Transverse colon (tissue), 4 donors: ENCODE measurements around the gene PTGR2. TPM values are rescaled to one million over a fixed set of nuclear protein-coding genes. Genes with fewer than 3 reads are reported as not detected.

Experiments used
- DNase-seq: peaks from one replicate; pipeline ENCODE4 v3.0.0-alpha.2; 2019
- H3K27ac ChIP-seq, 4 donors: fragments of 200-600 bp; sonication (generic); 2 replicates each; pipeline ENCODE4 v1.5.1; 2016 to 2018; ENCODE audit warnings: inconsistent platforms in 4 of 4
- H3K27me3 ChIP-seq: fragments of 200-600 bp; sonication (generic); 2 replicates; pipeline ENCODE4 v1.5.1; 2017; ENCODE audit warnings: inconsistent platforms
- H3K36me3 ChIP-seq, 4 donors: fragments of 200-600 bp; sonication (generic); 2 replicates each; pipeline ENCODE4 v1.5.1; 2017 to 2019; ENCODE audit warnings: inconsistent platforms in 4 of 4
- H3K4me1 ChIP-seq, 4 donors: fragments of 200-600 bp; sonication (generic); 2 replicates each; pipeline ENCODE4 v1.5.1; 2017 to 2020; ENCODE audit warnings: inconsistent platforms in 4 of 4
- H3K4me3 ChIP-seq, 4 donors: fragments of 200-600 bp; sonication (generic); 1 replicate in 1 of 4; 2 replicates in 3 of 4; pipeline versions ENCODE4 v1.5.1 to v1.6.1; 2017 to 2019; ENCODE audit warnings: inconsistent platforms in 4 of 4
- H3K9me3 ChIP-seq, 2 donors: fragments of 200-600 bp; sonication (generic); 2 replicates each; pipeline ENCODE4 v1.5.1; 2017 to 2019; ENCODE audit warnings: inconsistent platforms in 2 of 2
- CTCF ChIP-seq, 5 experiments: fragments of 200-600 bp in 3 of 5; fragments of 450-650 bp in 2 of 5; sonication (generic) in 3 of 5; IDR thresholded peaks; 1 replicate in 2 of 5; 2 replicates in 3 of 5; pipeline ENCODE4 v1.5.1; 2016 to 2017; ENCODE audit warnings: antibody characterized with exemption in 5 of 5, inconsistent platforms in 3 of 5, mild to moderate bottlenecking in 2 of 5, moderate library complexity in 1 of 5
- EP300 ChIP-seq: sonication (generic); formaldehyde crosslinking; IDR thresholded peaks from one replicate; pipeline ENCODE4 v1.6.1; 2017; ENCODE audit warnings: antibody characterized with exemption, low read depth
- POLR2A ChIP-seq: fragments of 450-650 bp; IDR thresholded peaks from one replicate; pipeline ENCODE4 v1.6.1; 2016; ENCODE audit warnings: antibody characterized with exemption, mild to moderate bottlenecking, moderate library complexity
- POLR2AphosphoS5 ChIP-seq, 3 donors: sonication (generic); formaldehyde crosslinking; IDR thresholded peaks; one replicate each; pipeline ENCODE4 v1.6.1; 2016; ENCODE audit warnings: antibody characterized with exemption in 3 of 3
- WGBS, 2 donors: methylation state at CpG; one replicate each; pipeline ENCODE4 v1.1.5; 2018; ENCODE audit warnings: low coverage in 1 of 2; 5-methylcytosine and 5-hydroxymethylcytosine counted together
- in situ Hi-C, 4 donors: fragments of 200-750 bp; cut with MboI; loops; one replicate each; pipeline versions ENCODE4 v1.15.0 to v1.15.1; 2017; ENCODE audit warnings: low sequenced_read_pairs in 3 of 4, low pct_ligation_motif_present in 1 of 4, low pct_unique_long_range_greater_than_20kb in 1 of 4
- intact Hi-C: fragments of 100-400 bp; cut with DNase I; formaldehyde crosslinking; loops from one replicate; pipeline ENCODE4 v1.15.1; 2023; ENCODE audit warnings: low total_unique reads
- total RNA-seq, 4 donors: library from RNA; depleted of rRNA; stranded (reverse); fragments of >200 nt; gene quantifications; one replicate each; pipeline ENCODE4 v1.1.0, GENCODE V29; 2016

The PTGR2 gene
- total RNA-seq = 10 to 100 TPM in 2 of 4 donors, 1 to 10 TPM in 2; 1.8 to 15.8 (median 10.8) TPM

DNA sequence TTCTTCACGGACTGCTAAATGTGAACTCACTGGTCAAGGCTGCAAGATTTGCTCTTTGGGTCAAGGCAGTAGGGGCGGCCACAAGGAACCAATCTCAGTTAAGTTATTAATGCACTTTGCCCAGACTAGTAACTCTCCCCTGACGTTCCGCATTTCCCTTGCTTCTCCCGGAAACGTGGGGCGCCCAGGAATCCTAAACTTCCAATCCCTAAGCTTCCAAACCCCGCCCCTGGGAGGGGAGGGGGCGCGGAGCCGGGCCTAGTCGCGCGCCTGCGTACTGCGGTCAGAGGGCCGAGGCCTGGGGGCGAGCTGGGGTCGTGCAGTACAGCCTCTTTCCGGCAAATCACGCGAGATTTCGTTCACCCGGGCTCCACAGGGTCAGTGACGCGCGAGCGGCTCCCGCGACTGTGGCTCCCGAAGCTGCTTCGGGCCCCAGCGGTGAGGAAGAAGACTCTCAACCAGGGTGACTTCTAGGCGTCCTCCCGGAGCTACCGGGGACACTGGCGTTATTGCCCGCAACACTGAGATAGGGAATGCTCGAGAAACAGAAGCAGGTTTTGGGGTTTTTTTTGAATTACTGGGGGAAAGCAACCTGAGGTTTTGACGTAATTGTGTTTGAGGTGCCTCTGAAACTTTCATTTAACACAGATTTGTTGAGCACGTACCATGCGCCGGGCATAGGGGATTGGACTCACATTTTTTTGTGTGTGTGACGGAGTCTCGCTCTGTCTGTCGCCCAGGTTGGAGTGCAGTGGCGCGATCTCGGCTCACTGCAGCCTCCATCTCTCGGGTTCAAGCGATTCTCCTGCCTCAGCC, at the start of gene PTGR2:
TSS of gene PTGR2 (plus strand) at position 265 of the 816 bp plus-strand sequence. CDS start 7,032 bp downstream, outside the sequence.
- intact Hi-C loops = loop anchor here (10.0 kb wide), 1 partner anchor 127 kb away; no protein-coding TSS in a partner anchor
- no peaks in the 10 kb centered on the region for H3K36me3 ChIP-seq
- no peaks in the 10 kb centered on the region for H3K9me3 ChIP-seq
- WGBS, 2 donors = 0 to 5% methylated on average over 2 to 44 of the region's 51 CpGs
- DNase-seq = peak; percentile 96
- in situ Hi-C loops = no loop called here
- H3K27me3 ChIP-seq = no peaks in the 10 kb centered on the region
- peak within 1 kb of the TSS; percentile 91 to 95 (median 92) for H3K27ac ChIP-seq
- peak; percentile 3 for TF ChIP-seq EP300
- TF ChIP-seq CTCF (IDR thresholded peaks at IDR 0.05) = peak in 4 of 5 experiments; percentile 18 to 57 (median 35)
- peak; percentile 90 for TF ChIP-seq POLR2A
- TF ChIP-seq POLR2AphosphoS5 (IDR thresholded peaks at IDR 0.05) = peak; percentile 73 to 93 (median 86)
- H3K4me1 ChIP-seq = peaks cover 9 to 29% (median 15%) of the 10 kb centered on the region in 4 donors
- H3K4me3 ChIP-seq = peak within 1 kb of the TSS; percentile 40 to 62 (median 46)

DNA sequence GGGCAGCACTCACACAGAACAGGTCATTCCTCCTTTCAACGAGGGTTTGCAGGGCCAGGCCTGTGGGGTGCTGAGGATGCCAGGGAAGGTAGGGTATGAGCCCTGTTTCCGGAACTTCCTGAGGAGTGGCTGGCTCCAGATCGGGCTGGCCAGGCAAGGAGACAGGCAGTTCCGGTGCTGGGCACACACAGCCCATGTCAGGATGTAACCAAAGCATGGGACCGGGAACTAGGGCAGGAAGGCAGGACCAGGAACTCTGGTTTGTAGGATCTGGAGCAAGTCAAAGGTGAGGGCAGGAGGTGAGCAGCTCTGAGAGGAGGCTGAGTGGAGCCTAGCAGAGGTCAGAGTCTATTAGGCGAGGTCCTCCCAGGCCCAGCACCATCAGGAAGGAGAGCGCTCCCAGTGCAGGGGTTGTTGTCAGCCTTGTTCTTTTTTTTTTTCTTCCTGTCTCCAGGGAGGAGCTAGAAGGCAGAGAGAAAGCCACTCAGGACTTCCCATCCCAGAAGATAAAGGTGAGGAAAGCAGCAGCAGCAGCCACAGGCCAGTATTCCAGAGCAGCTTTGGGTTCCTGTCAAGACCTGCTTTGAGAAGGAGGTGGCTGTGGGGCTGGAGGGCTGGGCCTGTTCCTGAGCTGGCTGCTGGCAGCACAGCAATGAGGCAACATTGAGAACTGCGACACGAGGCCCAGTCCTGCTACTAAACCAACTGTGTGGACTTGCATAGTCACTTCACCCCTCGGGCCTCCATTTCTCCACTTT, 49.0 kb upstream of the PTGR2 start:
- 46 to 63% methylated on average over 7 to 10 of the region's 10 CpGs for WGBS, 2 donors
- TF ChIP-seq EP300 = no peak
- TF ChIP-seq POLR2AphosphoS5 (IDR thresholded peaks at IDR 0.05) = peak in 2 of 3 donors; percentile 46 to 50
- no peak for TF ChIP-seq CTCF (IDR thresholded peaks at IDR 0.05)
- peak; percentile 39 for TF ChIP-seq POLR2A
- H3K4me1 ChIP-seq = peaks cover 0 to 56% (median 12%) of the 10 kb centered on the region in 4 donors
- H3K36me3 ChIP-seq = no peaks in the 10 kb centered on the region
- in situ Hi-C loops = no loop called here
- no peak overlapping the region for H3K4me3 ChIP-seq
- H3K9me3 ChIP-seq = no peaks in the 10 kb centered on the region
- peak; percentile 70 for DNase-seq
- no peaks in the 10 kb centered on the region for H3K27me3 ChIP-seq
- peak overlapping the region; percentile 65 to 78 (median 75) for H3K27ac ChIP-seq
- intact Hi-C loops = no loop called here

DNA sequence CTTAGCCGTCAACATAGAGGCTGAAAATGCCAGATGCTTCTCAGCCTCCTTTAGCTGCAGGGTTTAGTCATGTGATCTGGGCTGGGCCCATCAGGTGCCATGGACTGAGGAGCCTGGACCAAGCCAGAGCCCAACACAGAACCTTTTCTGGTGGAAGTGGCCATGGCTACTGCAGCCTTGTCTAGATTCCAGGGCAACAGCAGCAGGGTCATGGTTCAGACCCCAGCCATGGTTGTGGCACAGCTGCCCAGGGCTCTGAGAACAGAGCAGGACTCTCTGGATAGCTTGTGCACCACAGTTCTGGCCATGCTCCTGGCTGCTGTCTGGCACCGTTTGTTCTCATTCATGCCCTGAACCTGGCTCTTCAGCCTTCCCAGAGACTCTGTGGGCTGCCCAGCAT, 47.0 kb upstream of the PTGR2 start:
- H3K27ac ChIP-seq = no peak overlapping the region
- TF ChIP-seq POLR2A (no peak), EP300 (no peak), CTCF (IDR thresholded peaks at IDR 0.05) (no peak), POLR2AphosphoS5 (IDR thresholded peaks at IDR 0.05) (no peak)

DNA sequence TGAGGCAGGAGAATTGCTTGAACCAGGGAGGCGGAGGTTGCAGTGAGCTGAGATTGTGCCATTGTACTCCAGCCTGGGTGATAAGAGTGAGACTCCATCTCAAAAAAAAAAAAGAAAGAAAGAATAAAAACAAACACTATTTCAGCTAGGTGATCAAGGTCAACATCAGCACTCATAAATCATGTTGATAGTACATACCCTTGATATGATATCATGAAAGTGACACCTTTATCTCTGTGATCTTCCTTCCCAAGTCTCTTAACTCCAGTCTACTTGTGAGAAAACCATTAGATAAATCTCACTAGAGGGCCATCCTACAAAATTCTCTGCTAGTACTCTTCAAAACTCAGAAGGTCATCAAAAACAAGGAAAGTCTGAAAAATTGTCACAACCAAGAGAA, 44.2 kb upstream of the PTGR2 start:
- Histone ChIP-seq H3K27ac (peak overlapping the region in 2 of 4 donors; percentile 61 to 82), H3K27me3 (no peaks in the 10 kb centered on the region), H3K4me1 (peaks cover 0 to 36% (median 6%) of the 10 kb centered on the region in 4 donors), H3K36me3 (no peaks in the 10 kb centered on the region), H3K9me3 (no peaks in the 10 kb centered on the region), H3K4me3 (no peak overlapping the region)
- no peak for DNase-seq
- intact Hi-C loops = no loop called here
- 100% methylated on average over 1 of the region's 1 CpG for WGBS, 2 donors
- in situ Hi-C loops = no loop called here
- TF ChIP-seq EP300 = no peak
- TF ChIP-seq CTCF (IDR thresholded peaks at IDR 0.05) = no peak
- TF ChIP-seq POLR2A = no peak
- TF ChIP-seq POLR2AphosphoS5 (IDR thresholded peaks at IDR 0.05) = no peak

More for the DNA sequence above, 47.0 kb upstream of the PTGR2 start:
- DNase-seq = no peak
- H3K4me3 ChIP-seq = no peak overlapping the region
- 92 to 100% methylated on average over 2 of the region's 2 CpGs for WGBS, 2 donors
- in situ Hi-C loops = no loop called here
- no peaks in the 10 kb centered on the region for H3K27me3 ChIP-seq
- H3K9me3 ChIP-seq = no peaks in the 10 kb centered on the region
- intact Hi-C loops = no loop called here
- peaks cover 0 to 45% (median 6%) of the 10 kb centered on the region in 4 donors for H3K4me1 ChIP-seq
- no peaks in the 10 kb centered on the region for H3K36me3 ChIP-seq
